Kidney tubule cell (primary cell): Measurements from ENCODE around the gene CTDNEP1.

Experiments
- DNase-seq: peaks from one replicate; pipeline ENCODE4 v3.0.0-alpha.2; 2018; ENCODE audit warnings: low spot score

The CTDNEP1 gene

GRCh38 chr17:7280519-7281073 lies 29.1 kb upstream of the CTDNEP1 start:
- peak; percentile 81 for DNase-seq

GRCh38 chr17:7279448-7279847 lies 27.9 kb upstream of the CTDNEP1 start:
- DNase-seq, result no peak

DNA sequence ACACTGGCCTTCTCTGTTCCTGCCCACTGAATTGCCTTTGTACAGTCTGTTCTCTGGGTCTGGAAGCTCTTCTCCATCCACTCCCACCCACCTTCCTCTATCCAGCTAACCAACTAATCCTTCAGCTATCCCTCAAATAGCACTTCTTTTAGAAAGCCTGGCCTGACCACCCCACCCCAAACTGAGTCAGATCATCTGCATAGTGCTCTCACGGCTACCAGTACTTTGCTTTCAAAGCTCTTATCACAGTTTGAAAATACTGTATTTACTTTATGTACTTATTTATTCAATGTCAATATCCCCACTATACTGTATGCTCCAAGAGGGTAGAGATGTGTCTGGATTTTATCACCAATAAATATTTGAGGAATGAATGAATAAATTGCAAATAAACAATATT lies 15.2 kb upstream of the CTDNEP1 start:
- DNase-seq, result no peak

GRCh38 chr17:7263801-7264078 lies 12.2 kb upstream of the CTDNEP1 start:
- DNase-seq, result no peak

DNA sequence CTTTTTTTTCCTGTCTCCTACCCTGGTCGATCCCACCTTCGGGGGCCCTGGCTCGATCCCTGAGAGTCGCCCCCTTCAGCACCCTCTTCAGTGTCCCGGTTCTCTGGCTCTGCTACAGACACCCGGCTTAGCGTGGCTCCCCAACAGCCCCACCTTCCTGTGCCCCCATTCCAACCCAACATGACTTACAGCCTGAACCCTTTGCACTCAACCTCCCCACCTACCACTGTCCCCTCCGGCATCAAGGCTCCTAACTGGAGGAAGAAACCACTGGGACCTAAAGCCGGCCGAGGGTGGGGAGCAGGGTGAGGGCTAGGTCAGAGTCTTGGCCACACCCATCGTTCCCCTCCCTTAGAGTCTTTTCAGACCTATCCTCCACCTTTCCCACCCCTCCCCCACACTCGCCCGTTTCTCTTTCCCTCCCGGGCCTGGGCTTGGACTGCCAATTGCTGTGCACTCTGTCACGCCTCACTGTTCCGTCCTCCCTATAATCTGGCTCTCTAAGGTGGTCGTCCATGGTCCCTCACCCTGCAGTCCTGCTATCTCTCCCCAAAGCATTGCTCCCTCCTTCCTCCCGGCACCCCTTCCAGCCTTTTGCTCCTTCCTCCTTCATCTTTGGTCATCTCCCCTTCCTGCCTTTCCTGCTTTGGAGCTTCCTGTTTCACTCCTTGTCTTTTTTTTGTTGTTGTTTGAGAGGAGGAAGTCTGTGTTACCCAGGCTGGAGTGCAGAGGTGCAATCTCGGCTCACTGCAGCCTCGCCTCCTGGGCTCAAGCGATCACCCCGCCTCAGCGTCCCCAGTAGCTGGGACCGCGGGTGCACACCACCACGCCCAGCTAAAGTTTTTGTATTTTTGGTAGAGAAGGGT lies 11.6 kb upstream of the CTDNEP1 start:
- peak; percentile 71 for DNase-seq

GRCh38 chr17:7262192-7262934 lies 10.8 kb upstream of the CTDNEP1 start, which contains the start of gene CLDN7:
CLDN7 (minus strand) TSS chr17:7262478; CDS start chr17:7262043, 435 bp downstream.
- DNase-seq, result peak; percentile 90

DNA sequence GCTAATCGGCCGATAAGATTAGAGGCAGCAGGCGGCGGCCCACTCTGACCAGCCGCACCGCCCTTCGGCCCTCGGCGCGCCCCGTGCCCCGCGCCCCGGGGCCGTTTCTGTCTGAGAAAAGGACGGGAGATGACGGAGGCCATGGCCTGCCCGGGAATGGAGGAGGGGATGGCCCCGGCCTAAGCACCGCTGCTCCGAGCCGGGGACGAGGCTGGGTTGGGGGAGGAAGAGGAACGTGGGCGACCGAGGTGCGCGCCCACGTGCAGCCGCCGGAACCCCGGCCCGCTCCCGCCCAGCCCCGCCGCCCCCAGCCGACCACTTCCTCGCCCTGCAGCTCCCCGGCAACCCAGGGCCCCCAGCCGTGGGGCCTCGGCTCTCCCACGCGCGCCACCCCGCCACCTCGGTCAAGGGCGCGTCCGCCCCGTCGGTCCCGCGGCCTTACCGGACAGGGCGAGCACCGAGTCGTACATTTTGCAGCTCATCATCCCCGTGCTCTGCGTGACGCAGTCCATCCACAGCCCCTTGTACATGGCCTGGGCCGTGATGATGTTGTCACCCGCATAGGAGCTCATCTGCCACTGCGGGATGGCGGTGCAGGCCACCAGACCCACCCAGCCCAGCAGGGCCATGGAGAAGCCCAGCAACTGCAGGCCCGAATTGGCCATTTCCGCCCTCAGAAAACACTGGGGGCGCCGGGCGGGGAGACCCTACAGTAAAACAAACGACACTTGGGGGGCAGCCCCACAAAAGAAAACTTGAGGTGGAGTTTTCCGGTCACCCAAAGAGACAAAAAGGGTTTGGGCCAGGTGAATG lies 10.1 kb upstream of the CTDNEP1 start:
- peak; percentile 27 for DNase-seq

- DNase-seq, result peak; percentile 75
These were observed 9.3 kb upstream of the CTDNEP1 start for GRCh38 chr17:7260651-7261378.

GRCh38 chr17:7260151-7260550 lies 8.6 kb upstream of the CTDNEP1 start:
- no peak for DNase-seq

GRCh38 chr17:7259555-7259889 lies 8.0 kb upstream of the CTDNEP1 start:
- DNase-seq, result no peak

DNA sequence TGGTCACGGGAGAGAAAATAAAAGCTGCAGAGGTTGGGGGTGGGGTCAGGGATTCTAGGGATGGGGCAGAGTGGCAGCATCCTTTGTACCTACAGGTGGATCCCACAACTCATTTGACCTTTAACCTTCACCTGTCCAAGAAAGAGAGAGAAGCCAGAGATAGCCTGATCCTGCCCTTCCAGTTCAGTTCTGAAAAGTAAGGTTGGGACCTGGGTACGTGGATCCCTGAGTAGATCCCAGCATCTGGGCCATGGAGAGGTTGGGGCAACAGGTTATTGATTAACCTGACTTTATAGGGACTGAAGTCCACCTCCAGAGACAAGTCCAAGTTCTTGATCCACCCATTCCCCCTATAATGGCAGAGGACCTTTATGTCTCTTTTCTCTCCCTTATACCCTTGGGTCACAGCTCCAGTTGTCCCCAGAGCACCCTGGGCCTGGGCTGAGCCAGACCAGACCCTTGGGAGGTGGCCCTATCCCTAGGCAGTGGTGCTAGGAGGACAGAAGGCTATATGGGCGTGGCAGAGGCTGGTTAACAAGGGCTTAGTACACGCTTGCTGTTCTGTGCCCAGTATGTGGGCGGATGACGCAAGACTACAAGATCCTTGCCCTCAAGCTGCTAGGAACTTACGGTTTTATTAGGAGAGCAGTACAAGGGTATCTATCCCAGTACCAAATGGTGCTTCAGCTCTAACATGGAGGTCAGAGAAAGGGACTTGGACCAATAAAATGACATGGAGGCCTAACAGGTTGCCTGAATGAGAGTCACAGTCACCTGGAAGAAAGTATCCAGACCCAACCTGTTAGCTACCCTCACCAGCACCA lies 7.4 kb upstream of the CTDNEP1 start:
- DNase-seq, result no peak

- DNase-seq, result no peak
These were observed 5.4 kb upstream of the CTDNEP1 start for GRCh38 chr17:7256766-7257456.

- DNase-seq, result no peak
These were observed 3.0 kb upstream of the CTDNEP1 start for GRCh38 chr17:7254511-7254910.

DNA sequence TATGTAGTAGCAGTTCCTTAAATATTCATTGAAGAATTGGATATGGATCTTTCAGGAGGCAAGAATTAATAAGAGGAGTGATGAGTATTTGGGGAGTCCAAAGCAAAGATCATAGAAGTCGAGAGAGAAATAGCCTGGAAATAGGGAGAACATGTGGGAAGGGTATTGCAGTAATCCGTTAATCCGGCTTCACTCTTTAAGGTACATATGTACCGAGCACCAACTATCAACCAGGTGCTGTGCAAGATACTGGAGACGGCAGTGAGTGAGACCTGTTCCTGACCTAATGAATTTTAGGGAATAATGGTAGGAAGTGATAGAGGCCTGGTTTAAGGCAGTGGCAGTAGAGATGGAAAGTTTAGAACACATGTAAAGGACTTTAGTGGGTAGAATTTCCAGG lies 1.5 kb upstream of the CTDNEP1 start:
- DNase-seq, result no peak

- peak; percentile 94 for DNase-seq
These were observed 876 bp upstream of the CTDNEP1 start, which contains the start of gene ELP5 for GRCh38 chr17:7252176-7253043. ELP5 (plus strand) TSS chr17:7252215; CDS start chr17:7252551, 336 bp downstream.

GRCh38 chr17:7250695-7251627 lies 573 bp downstream of the CTDNEP1 start:
- DNase-seq, result no peak

- DNase-seq, result no peak
These were observed 1.7 kb downstream of the CTDNEP1 start for GRCh38 chr17:7249830-7250229.

GRCh38 chr17:7249214-7249613 lies 2.3 kb downstream of the CTDNEP1 start:
- DNase-seq, result no peak
